Ovary (tissue), 9 donors: Measurements from ENCODE around the gene EMC8. TPM values are rescaled to one million over a fixed set of nuclear protein-coding genes. Genes with fewer than 3 reads are reported as not detected.

Source experiments
- DNase-seq, 5 donors: peaks; one replicate each; pipeline ENCODE4 v3.0.0-alpha.2; 2019 to 2020
- H3K27ac ChIP-seq, 2 donors: fragments of 200-600 bp; one replicate each; pipeline versions ENCODE4 v1.5.1 to v1.8.0; 2019 to 2022
- H3K27me3 ChIP-seq: fragments of 200-600 bp; one replicate; pipeline ENCODE4 v1.8.0; 2022
- H3K36me3 ChIP-seq: fragments of 200-600 bp; sonication (generic); one replicate; pipeline ENCODE4 v1.5.1; 2019
- H3K4me1 ChIP-seq: one replicate; pipeline ENCODE4 v1.8.1; 2013; ENCODE audit warnings: mild to moderate bottlenecking, moderate library complexity; ENCODE audit not compliant: insufficient read depth
- H3K4me3 ChIP-seq: fragments of 200-600 bp; sonication (generic); one replicate; pipeline ENCODE4 v1.5.1; 2017
- H3K9me3 ChIP-seq, 2 donors: fragments of 200-600 bp in 1 of 2; sonication (generic) in 1 of 2; one replicate each; pipeline versions ENCODE4 v1.5.1 to v1.8.1; 2013 to 2019; ENCODE audit warnings: mild to moderate bottlenecking in 1 of 2, moderate library complexity in 1 of 2
- CTCF ChIP-seq, 3 donors: fragments of 450-650 bp in 2 of 3; fragments of 200-600 bp in 1 of 3; IDR thresholded peaks; one replicate each; pipeline versions ENCODE4 v1.5.1 to v1.8.0; 2016 to 2022; ENCODE audit warnings: antibody characterized with exemption in 3 of 3, mild to moderate bottlenecking in 1 of 3
- EP300 ChIP-seq: sonication (generic); formaldehyde crosslinking; IDR thresholded peaks from one replicate; pipeline ENCODE4 v1.6.1; 2017; ENCODE audit warnings: antibody characterized with exemption
- POLR2A ChIP-seq: fragments of 450-650 bp; IDR thresholded peaks from one replicate; pipeline ENCODE4 v1.6.1; 2017; ENCODE audit warnings: antibody characterized with exemption, mild to moderate bottlenecking, moderate library complexity
- WGBS, 3 donors: extraction: QIAGEN DNeasy Blood & Tissue Kit in 1 of 3; methylation state at CpG; one replicate each; pipeline versions ENCODE4 v1.1.5 to v1.1.7; 2013 to 2017; 5-methylcytosine and 5-hydroxymethylcytosine counted together
- intact Hi-C, 4 donors: fragments of 100-400 bp; cut with DNase I; formaldehyde crosslinking; loops; one replicate each; pipeline versions ENCODE4 v1.11.0 to v1.15.1; 2022 to 2023
- polyA plus RNA-seq, 2 donors: library from polyadenylated mRNA; stranded (reverse); fragments of 200-250 nt in 1 of 2; fragments of 350-450 nt in 1 of 2; fragmentation: Illumina TruSeq in 1 of 2; extraction: RNeasy Lipid Tissue Mini Kit (QIAGEN cat#74804) in 1 of 2; gene quantifications; one replicate each; pipeline ENCODE4 v1.2.3, GENCODE V29; 2013 to 2014
- total RNA-seq, 7 donors: library from RNA; depleted of rRNA in 2 of 7; stranded (reverse); fragments of >200 nt in 2 of 7; fragmentation: NEBNext Ultra II Directional in 3 of 7; extraction: Animal tissue kit (Norgen Biotek cat#: 25700) in 3 of 7; gene quantifications; one replicate each; pipeline versions ENCODE4 v1.1.0 to v1.2.4, GENCODE V29; 2016 to 2023
- donor health status: DM: no; HTN: no; CAD: no; lungs with moderate emphysema.
- donor health status: DM: no; HTN: no; CAD: no.
- donor health status: Bipolar disorder and iron deficiency.
- donor health status: DM: yes; HTN: yes; CAD: no.
- donor health status: DM: no; HTN: no; CAD: no.
- donor health status: DM: yes; HTN: yes; CAD: no.

EMC8 gene
- total and polyA plus RNA-seq, 9 donors, result 9.4 to 32.5 (median 20.2) TPM

GRCh38 chr16:85812811-85813700 is 13.7 kb upstream of the EMC8 start:
- no peaks in the 10 kb centered on the region for H3K27me3 ChIP-seq
- no peak overlapping the region for H3K27ac ChIP-seq
- intact Hi-C loops, result no loop called here
- 82 to 85% (median 83%) methylated on average over 20 of the region's 20 CpGs for WGBS, 3 donors
- no peaks in the 10 kb centered on the region for H3K9me3 ChIP-seq
- H3K36me3 ChIP-seq, result no peaks in the 10 kb centered on the region
- H3K4me3 ChIP-seq, result no peak overlapping the region
- TF ChIP-seq CTCF (IDR thresholded peaks at IDR 0.05) (no peak), EP300 (no peak), POLR2A (no peak)
- DNase-seq, result no peak
- H3K4me1 ChIP-seq, result no peaks in the 10 kb centered on the region

- no peak for DNase-seq
- Histone ChIP-seq H3K4me1 (no peaks in the 10 kb centered on the region), H3K4me3 (no peak overlapping the region), H3K36me3 (no peaks in the 10 kb centered on the region), H3K27ac (no peak overlapping the region), H3K27me3 (no peaks in the 10 kb centered on the region), H3K9me3 (no peaks in the 10 kb centered on the region)
- WGBS, 3 donors, result 32 to 41% (median 36%) methylated on average over 37 of the region's 37 CpGs
- TF ChIP-seq POLR2A (no peak), EP300 (no peak), CTCF (IDR thresholded peaks at IDR 0.05) (no peak)
- intact Hi-C loops, result no loop called here
Measured at GRCh38 chr16:85812031-85812807, 12.9 kb upstream of the EMC8 start.

GRCh38 chr16:85810742-85811115 is 11.4 kb upstream of the EMC8 start:
- intact Hi-C loops, result no loop called here
- no peaks in the 10 kb centered on the region for H3K9me3 ChIP-seq
- H3K4me1 ChIP-seq, result no peaks in the 10 kb centered on the region
- H3K4me3 ChIP-seq, result no peak overlapping the region
- no peak overlapping the region for H3K27ac ChIP-seq
- H3K27me3 ChIP-seq, result no peaks in the 10 kb centered on the region
- no peak for DNase-seq
- WGBS, 3 donors, result 79 to 85% (median 83%) methylated on average over 7 of the region's 7 CpGs
- TF ChIP-seq POLR2A, result no peak
- TF ChIP-seq EP300, result no peak
- TF ChIP-seq CTCF (IDR thresholded peaks at IDR 0.05), result no peak
- H3K36me3 ChIP-seq, result no peaks in the 10 kb centered on the region

GRCh38 chr16:85810097-85810741 is 10.9 kb upstream of the EMC8 start:
- 79 to 83% (median 80%) methylated on average over 13 of the region's 13 CpGs for WGBS, 3 donors
- Histone ChIP-seq H3K4me3 (no peak overlapping the region), H3K4me1 (no peaks in the 10 kb centered on the region), H3K36me3 (no peaks in the 10 kb centered on the region), H3K27me3 (no peaks in the 10 kb centered on the region), H3K9me3 (no peaks in the 10 kb centered on the region), H3K27ac (no peak overlapping the region)
- TF ChIP-seq POLR2A (no peak), EP300 (no peak), CTCF (IDR thresholded peaks at IDR 0.05) (no peak)
- DNase-seq, result no peak
- intact Hi-C loops, result no loop called here
